Activated CD4-positive, alpha-beta T cell treated with anti-CD3 and anti-CD28 coated beads, Interleukin-2, Interleukin-6, amounts not matched to agents 100 ng/mL and 50 ng/mL, durations not matched to agents 16 hours and 8 hours (primary cell): ENCODE measurements around the gene ALPP.
"Not testable (repeated sequence)": the region's sequence is repeated elsewhere in the genome, so short reads cannot be mapped to it uniquely, and the experiment has no call there.

ENCODE experiments used
- DNase-seq: peaks from one replicate; pipeline ENCODE4 v3.0.0-alpha.2; 2020

ALPP gene

DNA sequence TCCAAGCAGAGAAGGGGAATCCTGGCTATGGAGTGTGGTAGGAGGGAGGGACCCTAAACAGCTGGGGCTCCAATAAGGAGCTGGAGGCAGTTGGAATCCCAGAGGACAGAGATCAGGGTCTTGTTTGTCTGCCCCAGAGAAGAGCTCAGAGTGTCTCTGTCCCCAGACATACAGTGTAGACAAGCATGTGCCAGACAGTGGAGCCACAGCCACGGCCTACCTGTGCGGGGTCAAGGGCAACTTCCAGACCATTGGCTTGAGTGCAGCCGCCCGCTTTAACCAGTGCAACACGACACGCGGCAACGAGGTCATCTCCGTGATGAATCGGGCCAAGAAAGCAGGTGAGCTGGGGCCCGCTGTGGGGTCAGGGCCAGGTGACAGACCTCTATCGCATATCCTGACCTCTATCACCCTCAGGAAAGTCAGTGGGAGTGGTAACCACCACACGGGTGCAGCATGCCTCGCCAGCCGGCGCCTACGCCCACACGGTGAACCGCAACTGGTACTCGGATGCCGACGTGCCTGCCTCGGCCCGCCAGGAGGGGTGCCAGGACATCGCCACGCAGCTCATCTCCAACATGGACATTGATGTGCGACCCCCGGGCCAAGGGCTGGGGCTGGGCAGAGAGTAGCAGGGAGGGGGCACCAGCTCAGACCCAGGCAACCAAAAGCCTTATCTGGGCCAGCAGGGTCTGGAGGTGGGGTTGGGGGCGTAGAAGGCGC lies 29.0 kb downstream of the ALPP start:
- not testable (repeated sequence) for DNase-seq

DNA sequence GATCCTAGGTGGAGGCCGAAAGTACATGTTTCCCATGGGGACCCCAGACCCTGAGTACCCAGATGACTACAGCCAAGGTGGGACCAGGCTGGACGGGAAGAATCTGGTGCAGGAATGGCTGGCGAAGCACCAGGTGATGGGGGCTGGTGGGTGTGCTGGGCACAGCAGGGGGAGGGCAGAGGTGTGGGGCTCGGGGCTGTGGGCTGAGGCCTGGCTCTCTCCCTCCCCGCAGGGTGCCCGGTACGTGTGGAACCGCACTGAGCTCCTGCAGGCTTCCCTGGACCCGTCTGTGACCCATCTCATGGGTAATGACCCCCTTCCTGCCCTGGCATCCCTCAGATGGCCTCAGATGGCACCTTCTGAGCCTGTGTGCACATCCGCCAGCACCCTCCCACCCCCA lies 29.7 kb downstream of the ALPP start:
- DNase-seq, result not testable (repeated sequence)

DNA sequence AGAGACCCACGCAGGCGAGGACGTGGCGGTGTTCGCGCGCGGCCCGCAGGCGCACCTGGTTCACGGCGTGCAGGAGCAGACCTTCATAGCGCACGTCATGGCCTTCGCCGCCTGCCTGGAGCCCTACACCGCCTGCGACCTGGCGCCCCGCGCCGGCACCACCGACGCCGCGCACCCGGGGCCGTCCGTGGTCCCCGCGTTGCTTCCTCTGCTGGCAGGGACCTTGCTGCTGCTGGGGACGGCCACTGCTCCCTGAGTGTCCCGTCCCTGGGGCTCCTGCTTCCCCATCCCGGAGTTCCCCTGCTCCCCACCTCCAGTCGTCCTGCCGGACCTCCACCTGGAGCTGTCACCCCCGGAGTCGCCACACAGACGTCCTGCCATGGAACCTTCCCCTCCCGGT lies 31.1 kb downstream of the ALPP start:
- DNase-seq, result not testable (repeated sequence)

DNA sequence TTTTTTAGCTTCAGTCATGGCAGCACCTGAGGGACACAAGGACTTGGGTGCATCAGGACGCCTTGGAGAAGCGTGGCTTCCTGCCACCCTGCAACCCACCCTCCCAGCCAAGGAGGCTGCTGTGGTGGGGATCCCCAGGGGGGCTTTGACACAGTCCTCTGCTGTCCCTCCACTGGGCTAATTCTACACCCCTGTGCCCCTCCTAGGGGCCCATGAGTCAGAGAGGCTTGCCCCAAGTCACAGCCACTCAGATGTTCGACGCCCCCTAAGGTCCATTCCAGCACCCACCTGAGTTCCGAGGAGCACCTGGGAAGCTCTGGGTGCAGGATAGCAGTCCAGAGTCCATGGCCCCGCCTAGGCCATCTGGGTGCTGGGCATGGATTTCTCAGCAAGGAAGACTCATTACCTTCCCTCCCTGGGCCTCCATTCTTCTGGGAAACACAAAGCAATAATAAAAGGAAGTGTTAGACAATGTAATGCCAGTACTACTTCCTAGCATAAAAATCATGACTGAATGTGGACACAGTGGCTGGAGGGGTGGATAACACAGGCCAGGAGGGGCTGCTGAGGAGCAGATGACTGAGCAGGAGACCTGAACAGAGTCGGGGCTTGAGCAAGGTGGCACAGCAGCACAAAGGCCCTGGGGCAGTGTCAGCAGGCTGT lies 31.8 kb downstream of the ALPP start:
- DNase-seq, result no peak

DNA sequence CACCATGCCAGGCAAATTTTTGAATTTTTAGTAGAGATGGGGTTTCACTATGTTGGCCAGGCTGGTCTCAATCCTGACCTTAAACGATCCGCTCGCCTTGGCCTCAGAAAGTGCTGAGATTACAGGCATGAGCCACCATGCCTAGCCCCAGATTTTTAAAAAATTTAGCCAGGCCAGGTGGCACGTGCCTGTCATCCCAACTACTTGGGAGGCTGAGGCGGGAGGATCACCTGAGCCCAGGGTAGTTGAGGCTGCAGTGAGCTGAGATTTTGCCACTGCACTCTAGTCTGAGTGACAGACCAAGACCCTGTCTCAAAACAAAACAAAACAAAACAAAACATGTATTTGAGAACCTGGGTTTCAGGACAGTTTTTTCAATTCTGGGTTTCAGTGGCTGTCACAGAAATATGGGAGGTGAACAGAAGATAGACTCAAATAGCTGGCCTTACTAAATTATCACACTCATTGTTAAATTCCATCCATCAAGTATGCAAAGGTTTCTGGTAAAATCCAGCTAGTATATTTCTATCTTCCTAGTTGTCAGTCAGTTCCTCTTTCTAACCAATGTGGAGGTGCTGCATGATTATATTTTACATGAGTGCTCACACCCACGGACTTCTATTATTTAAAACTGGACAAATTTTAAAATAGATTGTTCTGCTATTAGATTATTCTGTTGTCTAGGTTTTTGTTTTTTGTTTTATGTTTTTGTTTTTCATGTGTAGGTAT lies 33.5 kb downstream of the ALPP start:
- DNase-seq, result no peak

DNA sequence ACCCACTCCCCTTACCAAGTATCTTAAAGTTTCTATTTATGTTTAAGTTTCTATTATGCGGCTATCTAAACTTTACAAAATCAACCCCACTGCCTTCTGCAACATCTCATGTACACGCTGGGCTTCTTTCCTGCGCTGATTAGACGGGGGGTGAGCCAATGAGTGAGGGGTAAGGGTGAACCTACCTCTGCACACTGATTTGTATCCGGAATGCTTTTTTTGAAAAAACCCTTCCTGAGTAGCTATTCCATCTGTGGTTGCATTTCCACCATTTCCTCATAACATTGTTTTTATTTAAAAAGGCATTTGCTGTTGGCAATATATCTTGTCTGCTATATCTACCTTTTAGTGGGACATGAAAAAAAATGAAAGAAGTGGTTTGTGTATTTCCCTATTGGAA lies 34.4 kb downstream of the ALPP start:
- no peak for DNase-seq

DNA sequence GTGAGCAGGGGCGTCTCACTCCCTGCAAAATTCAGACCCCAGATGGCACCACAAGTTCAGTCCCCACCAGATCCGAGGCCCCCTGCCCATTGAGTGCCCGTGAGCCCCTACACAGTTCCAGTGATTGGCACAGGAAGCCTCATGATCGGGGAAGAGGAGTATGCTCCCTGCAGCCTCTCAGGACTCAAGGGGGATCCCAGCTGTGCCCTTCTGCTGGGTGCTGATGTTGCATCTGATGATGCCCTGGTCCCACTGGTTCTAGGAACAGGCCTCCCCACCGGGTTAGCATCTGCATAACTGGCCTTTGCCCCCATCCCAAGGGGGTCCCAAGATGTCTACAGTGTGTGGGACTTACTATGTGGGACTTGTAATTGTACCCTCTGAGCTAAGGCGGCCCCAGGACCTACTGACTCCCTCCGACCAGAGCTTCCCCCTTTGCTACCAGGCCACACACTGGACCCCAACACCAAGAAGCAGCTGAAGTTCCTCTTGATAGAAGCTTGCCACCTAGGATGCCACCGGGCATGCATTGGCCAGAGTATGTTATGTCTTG lies 36.7 kb downstream of the ALPP start:
- DNase-seq, result no peak

DNA sequence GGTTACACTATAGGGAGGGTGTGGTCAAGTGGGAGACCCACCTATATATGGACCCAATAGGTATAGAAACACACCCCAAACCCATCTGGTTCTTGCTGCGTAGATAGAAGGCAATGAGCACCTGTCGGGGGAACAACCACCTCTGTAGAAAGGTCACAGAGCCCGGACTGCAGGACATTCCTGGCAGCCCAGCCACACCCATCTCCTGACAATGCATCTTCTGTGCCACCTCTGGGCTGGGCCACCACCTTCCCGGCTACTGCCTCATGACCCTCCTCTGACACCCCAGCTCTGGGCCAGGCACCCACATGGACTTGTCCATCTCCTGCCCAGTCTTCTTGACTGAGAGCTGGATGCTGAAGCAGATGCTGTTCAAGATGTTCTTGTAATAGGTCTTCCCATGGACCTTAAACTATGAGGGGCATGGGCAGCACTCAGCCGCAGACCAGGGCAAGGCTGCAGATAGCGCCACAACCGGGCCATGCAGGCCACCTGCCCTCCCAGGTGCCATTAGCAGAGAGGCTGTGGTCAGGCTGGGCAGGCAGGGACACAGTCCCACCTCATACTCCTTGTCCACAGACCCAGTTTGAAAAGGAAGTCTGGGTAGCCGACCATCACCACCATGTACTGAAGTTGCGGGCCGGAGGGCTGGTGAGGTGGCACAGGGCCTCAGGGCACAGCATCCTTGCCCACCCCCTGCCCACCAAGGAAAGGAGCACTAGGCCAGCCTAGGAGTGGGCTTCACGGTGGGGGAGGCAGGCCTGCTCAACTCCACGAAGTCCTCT lies 37.4 kb downstream of the ALPP start:
- no peak for DNase-seq

DNA sequence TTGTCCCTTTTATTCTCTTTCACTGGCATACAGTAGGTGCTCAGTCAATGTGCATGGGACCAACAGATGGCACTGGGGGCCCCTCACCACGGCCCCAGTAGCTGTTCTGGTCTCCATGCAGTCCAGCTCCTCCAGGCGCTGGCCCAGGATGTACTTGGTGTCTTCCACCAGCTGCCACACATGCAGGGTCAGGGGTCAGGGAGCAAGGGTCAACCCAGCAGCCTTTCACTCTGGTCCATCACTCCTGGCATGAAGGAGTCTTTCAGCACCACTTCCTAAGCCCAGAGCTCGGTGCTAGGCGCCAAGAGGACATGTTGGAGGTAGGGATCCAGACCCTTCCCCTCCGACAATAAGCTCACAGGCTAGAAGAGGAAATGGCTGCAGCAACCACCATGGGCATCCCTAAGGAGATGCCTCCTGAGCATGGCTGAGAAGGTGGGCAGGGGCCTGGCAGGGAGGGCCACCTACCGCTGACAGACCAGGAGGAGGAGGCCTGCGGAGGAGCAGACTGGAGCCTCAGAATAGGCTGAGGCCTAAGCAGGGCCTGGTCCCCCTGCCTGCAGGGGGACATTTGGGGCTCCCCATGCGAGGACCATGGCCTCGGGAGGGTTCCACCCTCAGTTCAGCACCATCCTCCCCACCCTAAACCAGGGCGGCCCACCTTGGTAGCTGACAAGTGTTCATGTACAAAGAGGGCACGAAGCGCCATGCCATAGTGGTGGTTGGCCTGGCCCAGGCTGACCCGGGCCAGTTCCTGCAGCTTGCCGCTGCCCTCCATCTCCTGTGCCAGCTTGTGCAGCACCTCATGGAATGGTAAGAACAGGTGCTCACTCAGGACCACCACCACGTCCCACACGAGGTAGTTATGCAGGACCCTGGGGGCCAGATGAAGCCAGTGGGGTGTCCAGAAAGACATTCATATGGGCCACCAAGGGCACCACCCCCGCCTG lies 38.2 kb downstream of the ALPP start:
- DNase-seq, result no peak

DNA sequence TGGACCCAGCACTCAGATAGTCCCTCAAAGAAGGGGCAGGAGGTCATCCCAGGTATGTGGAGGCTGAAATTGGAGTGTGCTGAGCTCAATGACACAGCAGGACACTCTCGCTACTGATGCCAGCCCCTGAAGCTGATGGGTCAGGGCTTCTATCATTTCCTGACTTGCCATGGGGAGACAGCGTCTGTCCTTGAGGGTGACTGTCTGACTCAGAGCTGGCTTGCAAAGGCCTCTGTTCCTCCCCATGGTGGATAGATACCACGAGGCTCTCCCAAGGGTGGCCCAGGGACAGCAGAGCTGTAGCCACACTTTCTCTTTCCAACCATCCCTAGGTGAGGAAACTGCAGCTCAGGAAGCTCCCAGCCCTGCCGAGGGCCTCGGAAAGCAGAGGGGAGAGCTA lies 38.9 kb downstream of the ALPP start:
- no peak for DNase-seq

DNA sequence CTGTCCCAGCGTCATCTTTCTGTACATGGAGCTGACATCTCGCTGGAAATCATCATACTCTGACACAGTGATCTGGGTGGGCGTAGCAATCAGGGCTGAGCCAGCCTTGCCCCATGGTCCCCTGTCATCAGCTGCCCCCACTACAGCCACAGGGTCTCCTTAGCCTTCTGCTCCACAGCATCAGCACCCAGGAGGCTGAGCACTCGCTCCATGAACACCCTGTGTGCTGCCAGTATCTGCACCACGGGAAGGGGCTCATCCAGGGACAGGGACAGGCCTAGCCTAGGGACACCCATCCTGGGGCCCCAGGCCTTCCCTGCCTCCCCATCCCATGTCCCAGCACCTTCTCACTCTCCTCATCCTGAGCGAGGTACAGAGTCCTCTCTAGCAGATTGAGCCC lies 39.5 kb downstream of the ALPP start:
- no peak for DNase-seq

DNA sequence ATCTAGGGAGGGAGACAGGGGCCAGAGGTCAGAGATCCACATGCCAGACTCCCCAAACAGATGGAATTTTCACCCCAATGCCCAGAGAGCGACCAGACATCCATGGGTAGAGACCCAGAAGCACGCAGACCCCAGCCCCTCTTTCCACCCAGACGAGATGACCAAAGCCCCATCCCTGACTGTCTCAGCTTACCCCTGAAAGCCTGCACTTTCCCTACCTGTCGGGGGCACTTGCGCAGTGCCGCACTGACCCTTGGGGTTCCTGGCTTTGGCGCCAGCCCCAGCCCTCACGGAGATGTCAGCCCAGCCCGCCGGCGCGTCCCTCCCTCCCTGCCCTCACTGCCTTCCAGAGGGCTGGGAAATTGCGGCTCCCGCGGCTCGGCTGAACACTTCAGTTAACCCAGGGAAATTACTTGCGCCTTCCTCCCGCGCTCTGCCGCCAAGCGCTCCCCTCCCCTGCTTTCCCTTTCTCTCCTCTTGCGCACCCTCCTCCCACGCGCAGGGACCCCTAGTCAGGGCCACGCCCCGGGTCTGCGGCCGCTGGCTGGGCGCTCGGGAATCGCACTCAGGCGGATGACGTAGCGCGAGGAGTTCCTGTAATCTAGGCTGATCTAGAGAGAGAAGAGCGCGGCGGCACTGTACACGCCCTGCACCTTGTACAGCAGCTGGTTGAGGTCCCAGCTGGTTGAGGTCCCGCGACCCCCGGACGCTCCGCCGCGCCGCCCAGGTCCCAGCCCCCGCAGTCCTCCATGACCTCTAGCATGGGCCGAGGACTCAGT lies 40.1 kb downstream of the ALPP start:
- DNase-seq, result no peak

DNA sequence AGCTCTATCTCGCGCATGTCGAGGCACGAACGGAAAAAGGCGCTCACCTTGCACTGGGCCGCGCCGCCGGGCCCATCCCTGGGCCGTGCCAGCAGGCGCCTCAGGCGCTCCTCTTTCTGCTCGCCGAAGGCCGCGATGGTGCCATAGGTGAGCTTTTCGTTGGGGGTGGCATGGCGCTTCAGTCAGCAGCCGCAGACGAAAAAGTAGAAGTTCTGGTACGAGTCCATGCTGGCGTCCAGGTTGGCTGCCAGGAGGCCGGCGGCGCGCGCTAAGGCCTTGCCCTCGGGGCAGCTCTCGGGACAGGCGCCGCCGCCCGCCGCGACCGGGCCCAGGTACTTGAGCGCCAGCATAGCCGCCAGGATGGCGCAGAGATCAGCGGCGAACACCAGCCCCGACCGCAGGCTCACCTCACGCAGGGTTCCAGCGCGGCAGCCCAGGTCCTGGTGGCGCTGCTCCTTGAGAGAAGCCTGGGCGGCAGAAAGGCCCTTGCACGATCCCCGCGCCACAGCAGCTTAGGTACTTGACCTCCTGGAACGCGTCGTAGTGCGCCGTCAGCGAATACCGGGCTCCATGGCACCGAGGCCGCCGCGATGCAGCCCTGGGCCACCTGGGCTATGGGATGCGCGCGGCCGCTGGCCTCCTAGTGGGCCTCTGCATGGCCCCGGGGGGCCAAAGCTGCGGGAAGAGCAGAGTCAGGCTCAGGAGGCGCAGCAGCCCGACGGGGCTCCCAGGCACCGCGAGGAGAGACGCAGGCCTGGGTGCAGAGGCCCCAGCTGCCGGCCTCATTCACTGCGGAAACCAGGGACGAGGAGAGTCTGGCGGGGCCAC lies 40.9 kb downstream of the ALPP start:
- DNase-seq, result no peak

DNA sequence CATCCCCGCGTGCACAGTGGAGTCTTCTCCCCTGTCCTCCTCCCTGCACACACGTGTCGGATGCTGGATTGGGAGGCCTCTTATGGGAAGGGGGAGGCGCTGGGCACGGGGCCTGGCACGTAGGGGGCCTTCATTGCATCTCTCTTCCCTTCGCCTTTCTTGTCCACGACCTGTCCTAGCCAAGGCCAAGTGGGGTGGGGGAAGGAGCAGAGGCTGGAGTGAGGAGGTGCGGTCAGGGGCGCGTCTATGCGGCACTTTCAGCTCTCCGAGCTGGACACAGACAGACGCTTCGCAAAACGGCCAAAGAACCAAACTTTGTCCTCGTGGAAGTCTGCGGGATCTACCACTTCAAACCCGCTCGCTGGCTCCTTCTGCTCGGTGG lies 41.5 kb downstream of the ALPP start:
- DNase-seq, result no peak

DNA sequence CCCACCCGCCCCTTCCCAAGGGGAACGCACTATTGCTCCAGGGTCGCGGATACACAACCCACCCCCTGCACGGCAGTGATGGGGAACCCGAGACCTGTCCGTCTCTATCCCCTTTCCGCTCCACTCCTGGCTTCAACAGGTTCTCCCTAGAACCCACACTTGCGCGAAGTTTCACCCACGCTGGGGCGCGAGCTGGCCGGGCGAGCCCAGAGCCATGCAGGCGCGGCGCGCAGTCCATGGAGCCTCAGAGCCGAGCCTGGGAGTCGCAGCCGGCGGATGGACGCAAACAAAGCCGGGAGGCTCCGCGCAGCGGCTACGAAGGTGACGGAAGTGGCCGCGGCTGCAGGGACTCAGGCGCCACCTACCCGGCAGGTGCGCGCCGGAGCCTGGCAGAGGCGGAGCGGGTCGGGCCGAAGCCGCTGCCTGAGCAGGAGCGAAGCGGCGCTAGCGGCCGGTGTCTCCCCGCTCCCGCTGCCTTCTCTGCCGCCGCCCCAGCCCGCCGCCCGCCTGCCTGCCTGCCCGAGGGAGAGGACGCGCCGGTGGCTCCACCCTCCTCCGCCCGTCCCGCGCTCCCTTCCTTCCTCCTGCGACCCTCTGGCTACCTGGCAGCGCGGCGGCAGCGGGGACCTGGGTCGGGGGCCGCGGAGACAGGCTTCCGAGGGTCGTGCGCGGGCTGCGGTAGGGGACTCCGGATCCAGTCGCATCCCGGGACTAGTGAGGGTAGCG lies 42.1 kb downstream of the ALPP start:
- peak; percentile 32 for DNase-seq

DNA sequence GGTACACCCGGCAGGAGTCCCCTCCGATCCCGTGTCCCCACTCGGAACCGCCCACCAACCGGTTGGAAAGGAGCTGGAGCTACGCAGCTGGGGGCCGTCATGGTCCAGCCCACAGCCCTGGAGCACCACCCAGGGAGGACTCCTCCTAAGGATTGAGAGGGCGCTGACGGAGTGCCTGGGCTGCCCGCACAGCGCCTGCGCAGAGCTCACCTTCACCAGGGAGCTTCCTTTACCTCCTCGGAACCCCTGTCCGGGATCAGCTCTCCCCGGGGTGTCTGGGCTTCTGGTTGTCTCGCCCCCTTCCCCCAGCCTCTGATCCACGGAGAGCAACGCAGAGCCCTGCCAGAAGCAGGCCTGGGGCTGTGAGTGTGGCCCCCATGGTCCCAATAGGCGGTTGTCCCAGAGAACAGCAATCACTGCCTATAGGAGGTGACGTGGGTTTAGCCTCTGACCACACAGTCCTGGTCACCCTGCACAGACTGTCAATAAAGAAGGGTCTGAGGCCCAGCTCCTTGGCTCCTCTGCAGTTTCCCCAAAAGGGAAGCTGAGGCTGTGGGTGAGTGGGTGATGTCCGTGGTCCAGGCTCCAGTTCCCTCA lies 42.7 kb downstream of the ALPP start:
- DNase-seq, result no peak

DNA sequence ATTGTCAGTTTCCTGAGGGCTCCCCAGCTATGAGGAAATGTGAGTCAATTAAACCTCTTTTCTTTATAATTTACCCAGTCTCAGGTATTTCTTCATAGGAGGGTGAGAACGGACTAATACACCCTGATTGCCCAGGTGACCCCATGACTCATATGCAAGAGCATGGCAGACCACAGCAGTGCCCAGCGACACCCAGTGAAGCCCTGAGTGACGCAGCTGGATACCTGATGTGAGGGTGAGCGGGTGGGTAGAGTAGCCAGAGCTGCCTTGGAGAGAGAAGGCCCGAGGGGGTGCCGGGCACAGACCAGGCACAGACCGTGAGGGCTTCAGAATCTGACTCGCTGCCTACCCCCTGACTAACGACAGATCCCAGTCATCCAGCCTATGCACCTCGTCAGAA lies 43.5 kb downstream of the ALPP start:
- DNase-seq, result no peak

DNA sequence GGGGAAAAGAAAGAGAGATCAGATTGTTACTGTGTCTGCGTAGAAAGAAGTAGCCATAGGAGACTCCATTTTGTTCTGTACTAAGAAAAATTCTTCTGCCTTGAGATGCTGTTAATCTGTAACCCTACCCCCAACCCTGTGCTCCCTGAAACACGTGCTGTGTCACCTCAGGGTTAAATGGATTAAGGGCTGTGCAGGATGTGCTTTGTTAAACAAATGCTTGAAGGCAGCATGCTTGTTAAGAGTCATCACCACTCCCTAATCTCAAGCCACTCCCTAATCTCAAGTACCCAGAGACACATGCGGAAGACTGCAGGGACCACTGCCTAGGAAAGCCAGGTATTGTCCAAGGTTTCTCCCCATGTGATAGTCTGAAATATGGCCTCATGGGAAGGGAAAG lies 44.4 kb downstream of the ALPP start:
- not testable (repeated sequence) for DNase-seq

DNA sequence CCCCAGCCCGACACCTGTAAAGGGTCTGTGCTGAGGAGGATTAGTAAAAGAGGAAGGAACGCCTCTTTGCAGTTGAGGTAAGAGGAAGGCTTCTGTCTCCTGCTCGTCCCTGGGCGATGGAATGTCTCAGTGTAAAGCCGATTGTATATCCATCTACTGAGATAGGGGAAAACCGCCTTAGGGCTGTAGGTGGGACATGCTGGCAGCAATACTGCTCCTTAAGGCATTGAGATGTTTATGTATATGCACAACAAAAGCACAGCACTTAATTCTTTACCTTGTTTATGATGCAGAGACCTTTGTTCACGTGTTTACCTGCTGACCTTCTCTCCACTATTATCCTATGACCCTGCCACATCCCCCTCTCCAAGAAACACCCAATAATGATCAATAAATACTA lies 44.9 kb downstream of the ALPP start:
- not testable (repeated sequence) for DNase-seq
